Stimulated activated naive CD8-positive, alpha-beta T cell treated with anti-CD3 and anti-CD28 coated beads, Interleukin-15, Interleukin-2, amounts not matched to agents 100 U/mL and 50 U/mL, for 24 hours (primary cell): ENCODE results near the gene SIX1.
A peak's percentile ranks its signal among the peaks of the same experiment; 100 is the strongest.

Experiments used
- ATAC-seq: fragments of 150-1000 bp; cut with Tn5 transposase; one replicate; pipeline ENCODE4 v1.10.0; 2021
- DNase-seq: peaks from one replicate; pipeline ENCODE4 v3.0.0; 2021

Gene SIX1

DNA sequence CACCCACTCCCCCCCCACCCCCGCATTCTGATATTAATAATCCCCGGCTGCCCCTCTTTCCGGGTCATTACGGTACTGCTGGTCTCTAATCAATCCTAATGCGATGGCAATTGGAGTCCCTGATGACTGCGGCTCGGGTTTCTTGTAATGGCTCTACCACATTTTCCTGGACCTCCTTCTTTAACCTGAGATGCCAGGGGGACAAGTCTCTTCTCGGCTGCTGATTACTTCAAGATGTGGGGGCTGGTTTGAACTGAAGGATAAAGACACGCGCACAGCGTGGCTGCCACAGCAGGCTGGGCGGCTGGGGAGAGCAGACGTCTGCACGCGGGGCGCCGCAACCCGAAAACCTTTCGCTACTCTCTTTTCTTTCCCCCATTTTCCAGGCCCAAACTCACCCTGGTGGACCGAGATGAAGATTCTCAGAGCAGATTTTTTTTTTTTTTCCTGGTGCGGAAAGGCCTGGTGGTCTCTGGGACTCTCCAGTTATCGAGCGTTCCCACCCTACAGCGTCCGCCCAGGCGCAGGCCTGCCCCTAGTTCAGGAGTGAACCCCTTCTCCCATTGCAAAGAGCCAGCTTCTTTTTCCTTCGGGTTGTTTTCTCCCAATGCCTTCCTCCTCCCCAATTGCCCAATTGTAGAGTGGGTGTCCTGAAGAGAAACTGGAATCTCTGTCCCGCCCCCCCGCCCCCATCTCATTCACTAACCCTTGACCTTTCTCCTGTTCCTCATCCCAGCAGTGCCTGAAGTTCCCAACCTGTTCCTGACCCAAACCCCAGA is 6.0 kb upstream of the SIX1 start:
- no peak for DNase-seq
- no peak for ATAC-seq

DNA sequence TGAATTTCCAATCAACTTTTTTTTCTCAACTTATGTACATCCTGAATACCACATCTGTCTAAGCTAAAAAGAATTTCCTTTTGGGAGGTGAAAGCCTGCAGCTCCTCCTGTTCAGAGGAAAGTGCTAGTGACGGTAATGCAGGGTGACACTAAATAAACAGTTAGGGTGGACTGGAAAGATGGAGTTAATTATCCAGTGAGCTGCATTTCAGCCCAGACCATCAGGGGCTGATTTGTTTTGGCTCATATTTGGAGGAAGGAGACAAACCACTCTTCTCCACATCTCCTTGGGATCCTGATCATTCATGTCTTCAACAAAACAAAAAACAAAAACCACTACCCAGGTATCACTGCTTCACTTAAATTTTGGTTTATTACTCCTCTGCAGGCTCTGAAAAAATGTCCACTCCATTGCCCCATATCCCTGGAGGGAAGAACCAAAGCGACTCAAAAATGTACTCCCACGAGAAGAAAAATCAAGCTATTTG is 5.1 kb upstream of the SIX1 start:
- no peak for DNase-seq
- ATAC-seq, result no peak

DNA sequence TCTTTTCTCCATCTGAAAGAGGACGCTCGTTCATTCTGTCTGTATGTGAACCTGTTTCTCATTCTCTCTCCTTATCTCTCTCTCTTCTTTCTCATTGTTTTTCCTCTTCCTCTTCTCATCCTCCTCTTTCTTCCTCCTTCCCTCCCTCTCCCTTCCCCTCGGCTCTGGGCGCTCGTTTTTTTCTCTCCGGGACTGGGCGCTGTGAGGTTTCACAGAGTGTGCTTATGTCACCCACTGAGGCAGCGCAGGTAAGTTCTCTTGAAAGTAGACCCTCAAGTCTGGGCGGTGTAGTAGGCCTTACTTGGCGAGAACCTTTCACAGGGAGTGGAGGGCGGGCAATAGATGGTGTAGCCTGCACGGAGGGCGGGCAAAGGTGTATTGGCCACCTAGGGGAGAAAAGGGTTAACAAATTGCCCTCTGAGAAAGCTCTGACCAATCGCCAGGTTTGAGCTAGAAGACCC is 4.5 kb upstream of the SIX1 start:
- ATAC-seq (no peak), DNase-seq (no peak)

DNA sequence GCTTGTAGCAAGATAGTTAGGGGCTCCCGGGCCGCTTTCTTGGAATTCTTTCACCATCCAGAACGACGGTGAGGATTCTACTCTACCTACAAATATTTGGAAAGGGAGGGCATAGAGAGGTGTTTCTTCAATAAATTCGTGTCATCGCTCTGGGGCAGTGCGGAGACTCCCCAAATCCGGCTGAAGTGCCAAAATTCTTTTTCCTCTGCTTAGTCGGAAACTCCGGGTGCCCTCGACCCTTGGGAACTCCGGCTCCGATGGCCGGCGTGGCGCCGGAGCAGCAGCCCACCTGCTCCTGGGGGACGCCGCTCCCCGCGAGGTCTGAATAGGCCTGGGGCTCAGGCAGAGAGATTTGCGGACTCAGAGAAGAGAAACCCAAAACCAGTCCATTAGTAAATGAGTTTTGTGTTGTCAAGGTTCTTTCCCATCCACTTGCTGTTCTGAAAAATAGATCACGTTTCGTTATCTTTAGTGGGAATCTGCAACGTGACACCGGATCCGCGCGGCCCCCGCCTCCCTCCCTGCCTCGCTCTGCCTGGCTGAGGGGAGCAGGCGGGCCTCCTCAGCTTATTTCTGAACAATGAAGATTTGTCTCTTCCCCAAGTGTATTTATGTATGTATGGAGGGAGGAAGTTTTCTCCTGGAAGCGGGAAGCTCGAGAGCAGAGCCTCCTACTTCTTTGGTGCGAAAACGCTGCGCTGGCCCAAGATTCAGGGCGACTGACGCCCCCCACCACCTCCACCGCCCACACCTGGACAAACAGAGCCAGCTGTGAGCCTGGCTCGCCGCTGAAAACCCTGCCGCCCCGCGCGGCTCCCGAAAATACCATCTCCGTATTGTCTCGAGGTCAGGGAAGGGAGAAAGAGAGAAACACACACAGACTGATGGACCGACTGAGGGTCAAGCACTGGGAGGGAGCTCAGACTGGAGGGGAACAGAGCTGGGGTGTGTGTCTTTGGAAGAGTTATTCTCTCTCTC is 3.7 kb upstream of the SIX1 start:
- ATAC-seq (no peak), DNase-seq (no peak)

DNA sequence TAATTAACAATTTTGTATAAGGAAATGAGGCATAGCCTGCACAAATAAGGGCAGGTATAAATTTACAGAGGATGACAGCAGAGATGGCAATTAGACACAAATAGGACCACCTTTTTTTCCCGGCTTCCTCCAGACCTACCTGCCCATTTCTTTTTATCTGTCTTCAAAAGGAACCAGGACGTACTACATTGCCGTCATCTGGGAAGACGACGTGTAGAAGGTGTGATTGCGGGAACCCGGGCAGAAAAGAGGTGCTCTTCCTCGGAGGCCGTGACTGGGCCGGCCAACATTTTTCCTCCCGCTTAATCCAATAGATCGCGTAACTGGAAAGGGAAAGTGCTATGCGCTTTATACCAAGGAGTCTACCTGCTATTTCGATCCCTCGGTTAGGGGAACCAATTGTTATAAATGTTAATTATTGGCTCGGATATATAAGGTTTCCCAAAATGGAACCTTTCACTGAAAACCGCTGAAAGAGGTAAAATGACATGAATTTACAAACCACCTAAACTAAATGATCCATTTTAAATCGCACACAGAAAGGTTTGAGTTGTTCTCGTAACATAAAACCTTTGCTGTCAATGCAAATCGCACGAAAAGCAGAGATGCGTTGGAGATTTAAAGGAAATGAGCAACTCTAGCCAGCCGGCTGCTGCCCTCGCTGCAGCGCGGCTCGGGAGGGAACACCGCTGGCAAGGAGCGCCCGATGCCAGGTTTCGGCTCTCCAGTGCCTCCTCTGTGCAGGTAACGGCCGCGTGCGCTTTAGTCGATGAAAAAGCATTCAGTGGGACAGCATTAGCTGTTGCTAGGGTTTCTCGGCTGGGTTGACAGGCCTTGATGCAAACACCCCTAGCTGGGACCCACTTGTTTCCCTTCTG is 2.8 kb upstream of the SIX1 start:
- no peak for ATAC-seq
- peak; percentile 16 for DNase-seq

DNA sequence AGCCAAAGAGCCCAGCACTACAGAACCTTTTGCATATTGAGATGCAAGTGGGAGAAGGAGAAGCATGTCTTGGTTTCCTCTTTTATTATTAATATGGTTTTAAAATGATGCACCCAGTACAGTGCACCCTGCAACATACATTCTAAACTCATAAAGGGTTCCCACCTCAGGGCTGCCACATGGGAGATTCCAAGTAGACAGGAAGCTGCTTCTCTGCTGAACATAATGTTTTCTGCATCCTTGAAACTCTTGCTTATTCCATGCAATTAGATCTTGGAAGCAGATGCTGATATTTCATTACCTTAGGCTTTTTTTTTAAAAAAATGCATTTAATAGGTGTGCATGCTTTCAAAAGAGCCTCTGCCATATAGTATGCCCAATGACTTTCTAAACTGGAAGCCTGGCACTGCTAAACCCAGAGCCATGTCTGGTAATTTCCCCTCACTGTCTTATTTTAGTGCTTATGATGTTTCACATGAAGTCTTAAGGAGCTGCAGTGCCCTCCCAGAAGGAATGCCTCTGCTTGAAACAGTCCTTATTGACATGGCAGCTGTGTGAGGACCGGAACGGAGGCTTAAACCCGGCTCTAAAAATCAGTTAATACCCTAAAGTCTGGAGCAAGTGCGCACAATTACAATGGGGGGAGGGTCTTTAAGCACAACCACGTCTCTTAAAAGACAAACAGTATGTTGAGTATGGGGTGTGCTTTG is 2.0 kb upstream of the SIX1 start:
- ATAC-seq (no peak), DNase-seq (no peak)

DNA sequence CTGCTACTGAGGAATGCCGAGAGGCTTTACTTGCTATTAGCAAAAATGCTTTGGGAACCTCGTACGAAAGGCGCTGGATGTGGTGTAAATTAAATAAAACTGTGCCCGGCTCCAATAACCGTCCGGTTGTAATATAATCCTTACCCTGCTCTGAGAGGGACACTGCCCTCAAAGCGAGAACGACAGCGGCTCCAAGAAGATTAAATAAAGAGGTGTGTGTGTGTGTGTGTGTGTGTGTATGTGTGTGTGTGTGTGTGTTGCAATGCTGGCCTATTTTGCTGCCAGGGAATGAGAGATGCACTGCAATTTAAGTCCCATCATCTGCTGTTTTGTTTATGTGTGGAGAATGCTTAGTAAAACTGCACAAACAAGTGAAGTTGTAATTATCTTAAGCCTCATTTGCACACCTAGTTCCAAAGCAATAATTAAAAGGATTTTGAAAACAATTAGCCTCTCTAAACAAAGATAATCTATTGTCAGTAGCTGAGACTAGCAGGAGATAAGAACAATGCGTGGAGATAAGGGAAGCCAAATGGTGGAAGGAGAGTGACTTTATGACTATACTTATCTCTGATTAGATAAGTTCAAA is 1.2 kb upstream of the SIX1 start:
- ATAC-seq, result no peak
- no peak for DNase-seq

DNA sequence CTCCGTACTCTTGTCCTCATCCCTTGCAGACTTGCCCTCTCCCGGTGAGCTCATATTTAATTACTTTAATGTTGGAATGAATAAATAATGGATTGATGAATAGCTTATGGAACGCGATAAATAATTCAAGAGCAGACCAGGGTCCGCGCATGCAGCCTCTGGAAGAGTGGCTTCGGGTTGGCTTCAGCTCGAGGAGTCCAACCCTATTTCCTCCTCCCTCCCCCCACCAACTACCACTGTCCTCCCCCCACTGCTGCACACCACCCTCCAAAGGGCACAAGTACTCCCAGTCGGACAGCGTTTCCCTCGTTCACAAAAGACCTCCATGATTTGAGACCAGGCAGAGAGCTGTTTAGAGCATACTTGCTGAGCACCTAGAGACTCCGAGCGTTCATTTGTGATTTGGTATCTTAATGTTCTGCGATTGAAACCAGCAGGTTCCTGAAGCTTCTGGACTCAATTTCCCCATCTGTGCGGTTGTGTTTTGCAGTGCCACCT is 647 bp upstream of the SIX1 start:
- DNase-seq, result no peak
- ATAC-seq, result no peak

DNA sequence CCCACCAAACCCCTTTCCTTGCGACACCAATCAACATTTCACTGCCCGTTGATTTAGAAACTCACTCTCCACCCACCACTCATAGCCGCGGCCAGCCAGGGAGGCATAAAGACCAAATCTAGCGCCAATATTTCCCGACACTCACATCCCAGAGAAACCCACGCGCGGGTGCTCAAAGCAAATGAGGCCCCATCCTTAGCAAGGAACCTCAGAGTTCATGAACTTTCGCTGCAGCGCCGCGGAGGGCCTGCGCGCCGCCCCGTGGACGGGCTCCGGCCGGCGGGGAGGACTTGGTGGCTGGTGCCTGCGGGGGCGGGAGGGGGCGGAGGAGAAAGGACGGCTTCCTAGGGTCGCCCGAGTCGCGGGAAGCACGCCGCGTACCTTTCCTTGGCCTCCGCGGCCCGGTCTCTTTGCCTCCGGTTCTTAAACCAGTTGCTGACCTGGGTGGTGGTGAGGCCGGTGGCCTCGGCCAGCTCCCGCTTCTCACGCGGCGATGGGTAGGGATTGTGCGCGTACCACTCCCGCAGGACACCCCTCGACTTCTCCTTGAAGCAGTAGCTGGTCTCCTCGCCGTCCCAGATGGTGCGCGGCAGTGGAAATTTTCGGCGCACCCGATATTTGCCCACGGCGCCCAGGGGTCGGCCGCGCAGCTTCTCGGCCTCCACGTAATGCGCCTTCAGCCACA is 886 bp downstream of the SIX1 start:
- no peak for DNase-seq
- ATAC-seq, result no peak

DNA sequence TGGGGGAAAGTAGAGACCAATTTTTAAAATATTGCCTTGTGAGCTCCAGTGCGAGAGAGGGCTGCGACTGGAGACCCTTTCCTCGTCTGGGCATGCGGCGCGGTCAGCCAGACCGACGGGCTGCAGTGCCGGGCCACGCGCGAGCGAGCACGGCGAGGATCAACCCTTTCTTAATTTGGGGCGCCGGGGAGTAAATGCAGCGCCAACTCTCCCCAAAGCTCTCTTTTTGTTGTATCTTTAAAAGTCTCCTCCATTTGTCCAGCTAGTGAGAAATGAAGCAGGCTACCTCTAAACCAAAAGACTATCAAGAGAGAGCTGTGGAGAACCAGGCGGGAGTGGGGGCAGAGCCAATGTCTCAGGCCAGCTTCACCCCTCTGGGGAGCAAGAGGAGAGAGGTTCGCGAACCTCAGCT is 1.4 kb downstream of the SIX1 start:
- ATAC-seq (no peak), DNase-seq (no peak)

DNA sequence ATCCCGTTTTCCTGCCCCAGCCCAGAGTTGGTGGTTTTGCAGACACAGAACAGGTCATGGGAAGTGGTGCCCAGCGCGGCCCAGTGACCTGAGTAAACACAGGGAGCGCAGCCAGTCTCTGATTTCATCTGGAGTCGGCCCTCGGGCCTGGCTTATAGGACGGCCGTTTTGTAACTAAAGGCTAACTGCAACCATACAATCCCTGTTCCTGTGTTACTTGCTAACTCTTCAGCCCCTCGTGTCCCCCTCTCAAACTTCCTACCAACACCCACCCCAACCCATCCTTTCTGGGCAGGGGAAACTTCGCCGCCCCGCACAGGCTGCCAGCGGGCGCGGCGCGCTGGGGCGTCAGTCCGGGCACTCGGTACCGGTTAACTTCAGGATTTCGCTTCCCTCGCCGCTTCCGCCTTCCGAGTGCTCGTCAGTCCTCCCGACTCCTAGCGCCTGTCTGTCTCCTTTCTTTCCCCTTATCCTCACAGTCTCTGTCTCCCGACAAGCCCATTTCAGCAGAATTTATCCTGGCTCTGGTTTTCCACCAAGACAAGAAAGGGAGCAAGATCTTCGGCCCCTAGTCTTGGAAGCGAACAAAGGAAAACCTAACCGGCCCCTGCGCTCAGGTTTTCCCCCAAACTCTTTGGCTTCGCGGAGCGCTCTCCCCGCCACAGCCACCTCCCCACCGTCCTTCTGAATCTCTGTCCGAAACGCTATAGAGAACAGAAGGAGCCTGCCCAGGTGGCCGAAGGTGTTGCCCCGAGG is 2.0 kb downstream of the SIX1 start:
- no peak for DNase-seq
- no peak for ATAC-seq

DNA sequence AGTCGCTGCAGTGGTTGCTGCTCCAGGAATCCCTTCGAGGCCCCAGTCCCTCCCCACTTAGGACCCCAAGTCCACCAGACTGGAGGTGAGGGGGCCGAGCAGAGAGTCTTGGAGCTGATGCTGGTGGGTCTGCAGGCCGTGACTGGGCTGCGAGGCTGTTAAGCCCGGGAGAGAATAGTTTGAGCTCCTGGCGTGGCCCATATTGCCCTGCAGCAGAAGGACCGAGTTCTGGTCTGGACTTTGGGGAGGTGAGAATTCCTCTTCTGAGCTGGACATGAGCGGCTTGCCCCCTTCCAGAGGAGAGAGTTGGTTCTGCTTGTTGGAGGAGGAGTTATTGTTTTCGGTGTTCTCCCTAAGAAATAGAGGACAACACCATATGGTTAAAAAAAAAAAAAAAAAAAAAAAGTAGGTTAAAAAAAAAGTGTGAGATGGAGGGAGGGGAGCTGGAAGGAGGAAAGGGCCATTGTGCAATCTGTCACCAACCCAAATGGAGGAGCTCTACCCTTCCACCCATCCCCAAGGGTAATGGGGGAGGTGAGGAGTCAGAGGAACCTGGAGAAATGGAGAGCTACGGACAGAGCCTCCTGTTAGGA is 3.0 kb downstream of the SIX1 start:
- DNase-seq, result no peak
- ATAC-seq, result no peak

DNA sequence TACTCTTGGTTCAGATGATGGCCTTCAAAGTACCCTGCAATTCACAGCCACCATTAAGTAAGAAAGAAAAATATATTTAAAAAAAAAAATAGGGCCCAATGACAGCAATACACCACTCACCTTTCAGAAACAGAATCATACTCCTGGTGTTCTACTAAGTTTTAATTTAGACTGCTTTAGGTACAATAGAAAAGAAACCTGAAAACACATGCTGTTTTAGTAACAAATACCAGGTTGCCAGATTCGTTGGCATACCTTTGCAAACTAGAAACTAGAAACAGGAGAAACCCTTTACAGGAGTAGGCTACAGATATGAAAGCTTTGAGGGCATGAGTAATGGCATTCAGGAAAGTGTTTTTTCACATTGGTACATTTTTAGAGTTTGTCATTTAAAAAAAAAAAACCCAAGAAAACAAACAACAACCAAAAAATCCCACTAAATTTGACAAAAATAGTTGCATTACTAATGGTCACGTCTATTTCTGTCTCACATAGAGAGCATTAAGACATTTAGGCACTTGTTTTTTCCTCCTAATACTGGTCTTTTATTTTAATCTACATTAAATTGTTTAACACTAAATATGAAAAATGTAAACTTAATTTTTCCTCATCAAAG is 4.0 kb downstream of the SIX1 start:
- ATAC-seq, result no peak

DNA sequence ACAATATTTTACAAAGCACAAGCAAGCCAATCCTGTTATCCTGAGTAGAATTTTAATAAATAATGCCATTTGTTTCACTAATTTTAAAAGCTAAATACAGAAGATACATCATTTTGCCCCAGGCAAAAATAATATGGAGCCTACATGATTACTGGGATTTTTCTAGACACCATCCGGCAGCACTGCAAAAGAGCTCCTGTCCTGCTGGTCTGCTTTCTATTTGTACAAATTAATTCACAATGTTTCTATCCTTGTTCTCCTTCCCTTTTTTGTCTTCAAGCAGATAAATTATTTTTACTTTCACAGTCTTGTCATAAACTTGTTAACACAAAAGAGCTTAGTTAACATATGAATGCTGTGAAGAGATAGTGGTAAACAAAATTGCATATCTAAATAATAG is 4.6 kb downstream of the SIX1 start:
- no peak for ATAC-seq

More for the DNA sequence above, 4.0 kb downstream of the SIX1 start:
- DNase-seq, result no peak

DNA sequence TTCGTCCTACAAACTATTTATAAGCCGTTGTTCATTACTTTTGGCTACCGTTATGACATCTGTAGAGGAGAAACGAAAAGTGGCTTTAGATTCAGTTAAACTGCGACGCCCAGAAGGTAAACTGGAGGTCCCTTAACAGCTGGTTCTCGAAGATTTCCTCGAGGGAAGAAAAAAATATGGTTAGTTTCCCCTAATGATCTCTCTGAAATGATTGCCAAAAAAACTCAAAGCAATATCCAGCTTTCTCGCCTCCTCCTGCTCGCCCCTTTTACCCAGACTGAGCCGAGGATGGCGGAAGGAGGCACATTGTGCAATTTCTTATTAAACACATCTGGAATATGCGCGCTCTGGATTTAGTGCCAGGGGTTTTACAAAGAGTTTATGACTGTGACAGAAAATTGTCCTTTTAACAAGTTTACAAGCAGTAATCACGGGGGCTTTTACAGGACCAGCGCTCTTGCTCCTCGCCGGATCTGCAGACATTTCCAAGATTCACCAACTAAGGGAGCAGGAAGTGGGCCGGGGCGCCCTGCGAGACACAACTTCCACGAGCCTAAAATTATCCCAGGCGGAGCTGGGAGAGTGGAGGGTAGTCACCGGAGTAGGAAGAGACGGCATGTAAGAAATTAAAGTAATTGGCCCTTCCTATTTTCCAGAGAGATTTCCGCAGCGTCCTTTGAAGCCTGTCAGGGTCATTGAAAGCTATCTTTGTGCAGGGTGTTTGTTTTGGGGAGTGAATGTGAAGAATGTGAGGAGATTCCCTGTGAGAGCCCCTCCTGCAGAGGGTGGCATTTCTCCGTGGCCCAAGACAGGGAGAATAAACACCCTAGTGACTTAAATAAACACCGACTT is 5.6 kb downstream of the SIX1 start:
- ATAC-seq, result no peak
- DNase-seq, result no peak

More for the DNA sequence above, 4.6 kb downstream of the SIX1 start:
- no peak for DNase-seq

DNA sequence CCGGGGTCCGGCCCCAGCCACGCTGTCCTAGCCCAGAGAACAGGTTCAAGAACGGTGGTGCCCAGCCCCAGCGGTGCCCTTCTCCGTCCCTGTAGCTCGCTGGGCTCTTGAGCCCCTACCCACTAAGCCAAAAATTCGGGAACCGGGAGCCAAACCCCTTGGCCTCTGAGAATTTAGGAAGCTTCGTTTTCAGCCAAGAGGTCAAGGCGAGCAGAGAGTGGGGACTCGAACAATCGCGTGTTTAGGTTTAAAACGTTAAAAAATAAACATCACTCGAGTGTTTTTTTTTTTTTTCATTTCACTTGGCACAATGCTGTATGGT is 6.2 kb downstream of the SIX1 start:
- ATAC-seq (no peak), DNase-seq (no peak)

DNA sequence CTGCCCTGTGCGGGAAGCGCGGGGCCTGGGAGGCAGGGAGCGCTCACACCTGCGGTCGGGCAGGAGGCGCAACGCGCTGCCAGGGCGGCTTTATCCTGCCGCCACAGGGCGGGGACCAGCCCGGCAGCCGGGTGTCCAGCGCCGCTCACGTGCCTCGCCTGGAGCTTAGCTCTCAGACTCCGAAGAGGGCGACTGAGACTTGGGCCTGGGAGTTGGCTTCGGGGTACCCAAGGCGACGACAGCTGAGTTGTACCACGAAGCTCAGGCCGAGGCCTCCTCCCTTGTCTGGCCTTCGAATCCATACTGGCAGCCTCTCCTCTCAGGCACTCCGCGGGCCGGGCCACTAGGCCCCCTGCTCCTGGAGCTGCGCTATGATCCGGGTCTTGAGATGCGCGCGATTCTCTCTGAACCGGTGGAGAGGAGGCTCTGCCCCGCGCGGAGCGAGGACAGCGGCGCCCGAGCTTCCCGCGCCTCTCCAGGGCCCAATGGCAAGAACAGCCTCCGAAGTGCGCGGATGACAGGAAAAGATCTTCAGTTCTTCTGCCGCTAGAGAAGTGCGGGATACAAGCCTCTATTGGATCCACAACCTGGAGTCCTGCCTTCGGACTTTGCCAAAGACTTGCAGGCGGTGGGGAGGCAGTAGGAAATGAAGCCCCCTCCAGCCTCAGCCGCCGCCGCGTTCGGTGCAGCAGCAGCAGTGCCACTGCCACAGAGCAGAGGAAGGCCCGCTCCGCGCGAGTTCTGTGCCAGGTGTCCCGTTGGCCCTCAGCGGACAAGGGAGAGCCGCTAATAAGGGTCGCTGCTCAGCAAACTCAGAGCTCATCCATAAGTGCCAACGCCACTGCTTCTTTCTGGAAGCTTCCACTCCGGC is 6.8 kb downstream of the SIX1 start:
- no peak for DNase-seq

More for the DNA sequence above, 6.8 kb downstream of the SIX1 start:
- ATAC-seq, result no peak
